ENCODE data around the gene HMMR.
A peak's percentile ranks its signal among the peaks of the same experiment; 100 is the strongest.

HMMR gene

DNA sequence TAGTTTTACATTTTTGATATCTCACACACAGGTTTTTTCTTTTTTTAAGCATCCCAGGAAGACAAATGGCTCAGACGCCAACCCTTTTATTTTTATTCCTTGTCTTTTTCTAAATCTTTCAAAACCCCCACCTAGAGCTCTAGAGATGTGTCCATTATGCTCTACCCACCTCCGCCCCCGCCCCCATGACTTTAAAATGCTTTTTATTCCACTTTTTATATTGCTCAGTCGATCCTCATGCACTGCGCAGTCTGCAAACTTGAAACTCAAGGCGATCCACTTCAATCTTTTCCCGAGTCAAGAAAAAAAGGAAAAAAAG, 44.6 kb downstream of the HMMR start:
- no peaks in the 10 kb centered on the region for H3K9me3 Mint-ChIP-seq
- ATAC-seq (replicated peaks) (no peak), DNase-seq (no peak)
- peak overlapping the region; percentile 99 for H3K27ac Mint-ChIP-seq
- H3K4me1 Mint-ChIP-seq (ENCODE audit: low read depth in 2 of 2) = peaks cover 42 to 55% of the 10 kb centered on the region in 2 donors
- H3K4me3 Mint-ChIP-seq = peak overlapping the region; percentile 91 to 94
- H3K27me3 Mint-ChIP-seq = no peaks in the 10 kb centered on the region
- H3K36me3 Mint-ChIP-seq (ENCODE audit: insufficient read depth) = peaks cover 43% of the 10 kb centered on the region

- Mint-ChIP-seq H3K9me3 (no peaks in the 10 kb centered on the region), H3K27me3 (no peaks in the 10 kb centered on the region), H3K4me1 (ENCODE audit: low read depth in 2 of 2) (peaks cover 45 to 59% of the 10 kb centered on the region in 2 donors), H3K27ac (peak within 1 kb of the TSS; percentile 99), H3K36me3 (ENCODE audit: insufficient read depth) (peaks cover 48% of the 10 kb centered on the region), H3K4me3 (peak within 1 kb of the TSS; percentile 91 to 94)
- ATAC-seq (replicated peaks) (peak; percentile 85), DNase-seq (peak; percentile 92 to 94 (median 94))
Observed at GRCh38 chr5:163505368-163506094, 45.1 kb downstream of the HMMR start, which contains the start of gene MAT2B. MAT2B (plus strand) TSS chr5:163505619; CDS start chr5:163505687, 68 bp downstream.

GRCh38 chr5:163506095-163506457, 45.6 kb downstream of the HMMR start:
- Mint-ChIP-seq H3K36me3 (ENCODE audit: insufficient read depth) (peaks cover 53% of the 10 kb centered on the region), H3K4me1 (ENCODE audit: low read depth in 2 of 2) (peaks cover 48 to 64% of the 10 kb centered on the region in 2 donors), H3K27ac (peak overlapping the region; percentile 99), H3K9me3 (no peaks in the 10 kb centered on the region), H3K27me3 (no peaks in the 10 kb centered on the region), H3K4me3 (peak overlapping the region; percentile 91 to 94)
- peak in 1 of 3 experiments; percentile 30 for DNase-seq
- ATAC-seq (replicated peaks) = peak; percentile 22

DNA sequence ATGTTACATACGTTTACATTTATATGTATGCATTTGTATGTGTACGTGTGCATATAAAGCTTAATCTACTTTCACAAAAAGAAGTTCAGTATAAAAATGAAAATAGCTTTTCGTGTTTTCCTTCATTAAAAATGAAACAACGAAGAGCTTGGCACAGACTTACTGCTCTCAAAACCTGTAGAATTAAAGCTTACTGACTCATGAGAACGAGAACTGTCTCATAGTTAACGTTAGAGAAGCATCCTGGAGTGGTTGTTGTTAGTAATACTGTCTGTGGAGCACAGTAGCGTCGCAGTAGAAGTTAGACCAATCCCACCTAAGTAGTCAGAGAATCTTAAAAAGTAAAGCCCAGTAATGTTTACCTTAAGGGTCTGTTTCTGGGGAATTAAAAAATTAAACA, 46.3 kb downstream of the HMMR start:
- no peaks in the 10 kb centered on the region for H3K9me3 Mint-ChIP-seq
- peak overlapping the region; percentile 91 to 94 for H3K4me3 Mint-ChIP-seq
- no peak for DNase-seq
- H3K4me1 Mint-ChIP-seq (ENCODE audit: low read depth in 2 of 2) = peaks cover 49 to 65% of the 10 kb centered on the region in 2 donors
- no peak for ATAC-seq (replicated peaks)
- no peaks in the 10 kb centered on the region for H3K27me3 Mint-ChIP-seq
- peak overlapping the region; percentile 99 for H3K27ac Mint-ChIP-seq
- H3K36me3 Mint-ChIP-seq (ENCODE audit: insufficient read depth) = peaks cover 55% of the 10 kb centered on the region

DNA sequence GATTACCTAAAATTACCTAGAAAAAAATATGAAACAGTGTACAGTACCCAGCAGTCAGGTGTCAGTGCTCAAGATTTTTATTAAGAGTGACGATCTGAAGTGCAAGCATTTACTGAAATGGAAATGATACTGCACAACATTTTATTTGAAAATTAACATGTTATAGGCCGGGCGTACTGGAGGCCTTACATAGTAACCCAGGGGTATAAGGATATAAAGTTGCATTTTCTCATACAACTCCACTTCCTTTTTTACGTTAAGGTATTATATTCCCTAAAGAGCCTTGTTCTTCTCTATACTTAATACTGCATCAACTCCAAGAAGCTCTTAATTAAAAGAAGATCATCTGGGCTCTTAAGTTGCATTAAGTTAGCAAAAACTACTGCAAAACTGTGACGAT, 48.3 kb downstream of the HMMR start:
- no peak for DNase-seq
- H3K9me3 Mint-ChIP-seq = no peaks in the 10 kb centered on the region
- H3K36me3 Mint-ChIP-seq (ENCODE audit: insufficient read depth) = peaks cover 75% of the 10 kb centered on the region
- H3K27me3 Mint-ChIP-seq = no peaks in the 10 kb centered on the region
- no peak for ATAC-seq (replicated peaks)
- H3K4me3 Mint-ChIP-seq = peak overlapping the region; percentile 80 to 94
- H3K4me1 Mint-ChIP-seq (ENCODE audit: low read depth in 2 of 2) = peaks cover 49 to 59% of the 10 kb centered on the region in 2 donors
- peak overlapping the region; percentile 99 for H3K27ac Mint-ChIP-seq

DNA sequence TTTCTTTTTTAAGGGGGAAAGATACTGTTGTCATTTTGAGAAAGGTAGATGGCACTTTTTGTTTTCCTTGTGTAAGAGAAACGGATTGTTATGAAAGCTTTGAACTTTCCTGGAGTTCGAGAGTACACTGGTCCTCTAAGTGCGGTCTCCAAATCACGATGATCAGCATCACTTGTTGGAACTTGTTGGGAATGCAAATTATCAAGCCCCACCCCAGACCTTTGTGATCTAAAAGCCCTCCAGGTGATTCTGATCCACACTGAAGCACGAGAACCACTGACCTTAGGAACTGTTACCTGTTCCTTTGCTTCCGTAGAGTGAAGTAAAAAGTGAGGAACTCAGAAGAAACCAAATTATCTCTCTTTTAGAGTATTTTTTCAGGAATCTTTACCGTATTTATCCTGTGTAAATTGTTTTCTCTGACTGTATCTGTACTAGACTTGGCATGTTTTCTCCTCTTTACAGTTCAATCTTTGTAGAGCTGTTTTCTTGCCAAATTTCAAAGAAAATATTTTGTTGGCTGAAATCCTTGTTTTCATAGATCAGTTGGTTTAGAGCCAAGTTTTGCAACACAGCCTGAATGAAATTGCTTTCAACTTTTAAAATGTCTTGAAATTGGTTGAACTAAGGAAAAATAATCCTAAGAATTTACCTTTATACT, 49.0 kb downstream of the HMMR start:
- Mint-ChIP-seq H3K27me3 (no peaks in the 10 kb centered on the region), H3K4me1 (ENCODE audit: low read depth in 2 of 2) (peaks cover 43 to 53% of the 10 kb centered on the region in 2 donors), H3K4me3 (peak overlapping the region; percentile 80 to 94), H3K36me3 (ENCODE audit: insufficient read depth) (peaks cover 74% of the 10 kb centered on the region), H3K27ac (peak overlapping the region; percentile 99), H3K9me3 (no peaks in the 10 kb centered on the region)
- no peak for DNase-seq
- no peak for ATAC-seq (replicated peaks)

DNA sequence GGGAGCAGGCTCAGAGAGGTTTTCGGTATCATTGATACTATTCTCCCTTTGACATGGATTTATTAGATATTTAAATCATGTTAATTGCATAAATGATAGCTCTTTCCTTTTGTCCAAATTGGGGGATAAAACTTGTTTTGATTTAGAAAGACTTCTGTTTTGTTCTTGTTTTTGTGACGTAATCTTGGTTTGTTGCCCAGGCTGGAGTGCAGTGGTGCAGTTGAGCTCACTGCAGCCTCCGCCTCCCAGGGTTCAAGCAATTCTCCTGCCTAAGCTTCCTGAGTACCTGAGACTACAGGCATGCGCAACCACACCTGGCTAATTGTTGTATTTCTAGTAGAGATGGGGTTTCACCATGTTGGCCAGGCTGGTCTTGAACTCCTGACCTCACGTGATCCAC, 52.1 kb downstream of the HMMR start:
- ATAC-seq (replicated peaks) (no peak), DNase-seq (no peak)
- Mint-ChIP-seq H3K4me3 (peak overlapping the region; percentile 43 to 58), H3K4me1 (ENCODE audit: low read depth in 2 of 2) (peaks cover 34 to 50% of the 10 kb centered on the region in 2 donors), H3K27me3 (no peaks in the 10 kb centered on the region), H3K9me3 (no peaks in the 10 kb centered on the region), H3K36me3 (ENCODE audit: insufficient read depth) (peaks cover 79% of the 10 kb centered on the region), H3K27ac (peak overlapping the region; percentile 71 to 77)

- Mint-ChIP-seq H3K27ac (no peak overlapping the region), H3K27me3 (no peaks in the 10 kb centered on the region), H3K4me3 (no peak overlapping the region), H3K9me3 (no peaks in the 10 kb centered on the region), H3K4me1 (ENCODE audit: low read depth in 2 of 2) (peaks cover 0 to 4% of the 10 kb centered on the region in 2 donors), H3K36me3 (ENCODE audit: insufficient read depth) (peaks cover 19% of the 10 kb centered on the region)
- DNase-seq = no peak
- no peak for ATAC-seq (replicated peaks)
Observed at GRCh38 chr5:163525096-163525495, 64.7 kb downstream of the HMMR start.

- DNase-seq (no peak), ATAC-seq (replicated peaks) (no peak)
- H3K27me3 Mint-ChIP-seq = peaks cover 11 to 12% of the 10 kb centered on the region in 2 donors
- no peaks in the 10 kb centered on the region for H3K4me1 Mint-ChIP-seq (ENCODE audit: low read depth in 2 of 2)
- H3K36me3 Mint-ChIP-seq (ENCODE audit: insufficient read depth) = no peaks in the 10 kb centered on the region
- H3K4me3 Mint-ChIP-seq = no peak overlapping the region
- H3K27ac Mint-ChIP-seq = no peak overlapping the region
- H3K9me3 Mint-ChIP-seq = no peaks in the 10 kb centered on the region
Observed at GRCh38 chr5:163529698-163530097, 69.3 kb downstream of the HMMR start.

DNA sequence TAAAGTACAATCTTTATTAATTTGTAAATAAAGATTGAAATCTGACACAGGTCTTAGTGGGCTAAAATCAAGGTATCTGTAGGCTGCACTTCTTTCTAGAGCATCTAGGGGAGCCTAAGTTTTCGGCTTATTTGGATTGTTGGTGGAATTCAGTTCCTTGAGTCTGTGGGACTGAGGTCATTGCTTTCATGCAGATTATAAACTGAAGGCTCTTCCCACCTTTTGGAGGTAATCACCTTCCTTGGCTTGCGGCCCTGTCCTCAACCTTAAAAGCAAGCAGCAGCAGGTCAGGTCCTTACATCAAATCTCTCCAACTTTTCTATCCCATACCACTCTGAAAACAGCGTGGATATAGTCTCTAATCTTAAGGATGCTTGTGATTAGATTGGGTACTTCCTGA, 70.8 kb downstream of the HMMR start:
- H3K4me3 Mint-ChIP-seq = no peak overlapping the region
- no peaks in the 10 kb centered on the region for H3K36me3 Mint-ChIP-seq (ENCODE audit: insufficient read depth)
- H3K27ac Mint-ChIP-seq = no peak overlapping the region
- no peak for ATAC-seq (replicated peaks)
- DNase-seq = no peak
- H3K27me3 Mint-ChIP-seq = peaks cover 13 to 17% of the 10 kb centered on the region in 2 donors
- H3K4me1 Mint-ChIP-seq (ENCODE audit: low read depth in 2 of 2) = peaks cover 0 to 3% of the 10 kb centered on the region in 2 donors
- no peaks in the 10 kb centered on the region for H3K9me3 Mint-ChIP-seq

DNA sequence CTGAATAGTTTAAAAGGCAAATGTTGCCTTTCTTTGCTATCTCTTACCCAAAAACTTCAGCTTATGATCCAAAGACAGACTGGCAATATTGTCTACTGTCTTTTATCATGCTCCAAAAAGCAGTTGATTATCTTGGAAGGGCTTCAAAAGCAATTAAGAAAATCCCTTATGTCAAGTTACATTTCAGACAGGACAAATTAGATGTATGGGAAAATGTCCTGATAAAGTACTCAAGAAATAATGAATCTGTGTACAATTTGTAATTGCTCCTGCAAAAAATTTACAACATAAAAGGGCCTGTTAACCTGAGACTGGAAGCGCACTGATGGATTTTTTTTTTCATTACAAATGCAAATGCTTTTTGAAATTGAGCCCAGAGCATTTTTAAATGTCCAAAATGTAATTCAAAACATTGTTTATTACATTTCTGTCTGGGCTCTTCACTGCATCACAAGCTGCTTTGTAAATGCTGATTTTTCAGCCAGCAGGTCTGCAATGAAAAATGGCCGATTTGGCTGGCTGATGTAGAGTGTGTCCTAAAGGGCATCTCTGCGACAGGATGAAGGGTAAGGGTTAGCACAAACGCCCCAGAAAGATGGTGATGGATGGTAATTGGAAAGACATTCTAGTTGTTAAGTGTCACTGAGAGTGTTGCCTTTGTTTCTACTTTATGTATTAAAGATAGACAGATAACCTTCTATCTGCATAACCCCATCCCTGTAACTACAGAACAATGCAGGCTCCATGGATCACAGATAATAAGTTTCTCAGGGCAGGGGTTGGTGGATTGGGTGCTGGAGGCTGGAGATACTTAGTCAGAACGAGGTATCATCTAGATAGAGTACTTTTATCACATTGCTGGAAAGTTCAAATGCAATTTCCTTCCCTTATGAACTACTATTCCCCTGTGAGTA, 72.0 kb downstream of the HMMR start:
- Mint-ChIP-seq H3K36me3 (ENCODE audit: insufficient read depth) (no peaks in the 10 kb centered on the region), H3K9me3 (no peaks in the 10 kb centered on the region), H3K27me3 (peaks cover 18 to 25% of the 10 kb centered on the region in 2 donors), H3K4me3 (no peak overlapping the region), H3K27ac (no peak overlapping the region), H3K4me1 (ENCODE audit: low read depth in 2 of 2) (peaks cover 0 to 3% of the 10 kb centered on the region in 2 donors)
- ATAC-seq (replicated peaks) (no peak), DNase-seq (no peak)

DNA sequence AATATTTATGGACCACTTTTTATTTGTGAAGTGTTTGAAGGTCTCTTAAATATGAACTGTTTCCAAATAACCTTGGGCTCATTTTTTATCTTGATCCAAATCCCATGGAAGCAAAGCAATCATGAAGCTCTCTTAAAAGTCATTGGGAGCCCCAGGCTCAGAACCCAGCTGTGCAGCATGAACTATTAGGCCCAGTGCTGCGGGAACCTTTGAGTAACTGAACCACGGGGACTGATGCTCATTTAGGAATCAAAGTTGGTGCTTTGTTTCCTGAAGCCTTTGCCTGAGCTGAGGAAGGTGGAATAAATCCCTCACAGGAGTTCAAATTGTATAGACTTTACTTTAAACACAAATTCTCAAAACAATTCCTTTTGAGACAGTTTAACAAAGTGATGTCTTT, 72.8 kb downstream of the HMMR start:
- Mint-ChIP-seq H3K27ac (no peak overlapping the region), H3K27me3 (peaks cover 24 to 30% of the 10 kb centered on the region in 2 donors), H3K4me1 (ENCODE audit: low read depth in 2 of 2) (peaks cover 0 to 3% of the 10 kb centered on the region in 2 donors), H3K4me3 (no peak overlapping the region), H3K36me3 (ENCODE audit: insufficient read depth) (no peaks in the 10 kb centered on the region), H3K9me3 (no peaks in the 10 kb centered on the region)
- DNase-seq (no peak), ATAC-seq (replicated peaks) (no peak)

GRCh38 chr5:163534492-163535094, 74.2 kb downstream of the HMMR start:
- H3K9me3 Mint-ChIP-seq = no peaks in the 10 kb centered on the region
- ATAC-seq (replicated peaks) = no peak
- no peak overlapping the region for H3K27ac Mint-ChIP-seq
- no peak overlapping the region for H3K4me3 Mint-ChIP-seq
- H3K4me1 Mint-ChIP-seq (ENCODE audit: low read depth in 2 of 2) = peaks cover 0 to 3% of the 10 kb centered on the region in 2 donors
- H3K27me3 Mint-ChIP-seq = peaks cover 24 to 36% of the 10 kb centered on the region in 2 donors
- H3K36me3 Mint-ChIP-seq (ENCODE audit: insufficient read depth) = no peaks in the 10 kb centered on the region
- no peak for DNase-seq
